Activated CD4-positive, alpha-beta T cell treated with anti-CD3 and anti-CD28 coated beads, Interleukin-2, Interleukin-6, amounts not matched to agents 100 ng/mL and 50 ng/mL, durations not matched to agents 16 hours and 8 hours (primary cell): ENCODE results near the gene METTL8.
A peak's percentile ranks its signal among the peaks of the same experiment; 100 is the strongest.

Source experiments
- DNase-seq: peaks from one replicate; pipeline ENCODE4 v3.0.0-alpha.2; 2020

Gene METTL8

DNA sequence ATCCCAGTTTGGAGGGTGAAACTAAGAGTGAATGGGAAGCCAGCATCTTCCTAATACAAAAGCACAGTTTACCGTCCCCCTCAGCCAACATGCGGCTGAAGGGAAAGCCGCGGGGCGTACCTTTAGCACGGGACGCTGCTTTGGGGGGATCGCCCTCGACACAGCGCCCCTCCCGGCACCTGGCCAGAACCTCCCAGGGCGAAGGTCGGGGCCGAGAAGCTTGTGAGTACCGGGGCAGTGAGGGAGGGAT, at the start of gene METTL8:
Gene METTL8 (minus strand): TSS at position 228 of the 250 bp plus-strand sequence. CDS start 41,805 bp downstream, outside the sequence.
- no peak for DNase-seq

DNA sequence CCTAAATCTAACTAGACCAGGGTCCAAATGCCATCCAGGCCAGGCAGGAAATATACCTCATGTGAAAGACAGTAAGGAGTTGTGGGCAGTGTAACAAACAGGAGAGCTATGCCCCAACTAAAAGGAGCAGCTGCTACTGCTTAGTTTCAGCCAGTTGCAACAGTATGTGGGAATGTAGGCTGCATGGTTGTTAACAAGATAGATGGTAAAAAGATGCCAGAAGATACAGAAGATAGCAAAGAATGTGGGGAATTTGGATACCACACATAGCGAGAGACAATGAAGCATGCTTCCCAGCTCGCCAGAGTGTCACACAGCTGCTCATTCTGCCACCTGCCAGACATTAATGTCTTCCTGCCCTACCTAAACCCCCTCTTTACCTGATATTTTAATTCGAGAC, 49.1 kb upstream of the METTL8 start:
- no peak for DNase-seq

DNA sequence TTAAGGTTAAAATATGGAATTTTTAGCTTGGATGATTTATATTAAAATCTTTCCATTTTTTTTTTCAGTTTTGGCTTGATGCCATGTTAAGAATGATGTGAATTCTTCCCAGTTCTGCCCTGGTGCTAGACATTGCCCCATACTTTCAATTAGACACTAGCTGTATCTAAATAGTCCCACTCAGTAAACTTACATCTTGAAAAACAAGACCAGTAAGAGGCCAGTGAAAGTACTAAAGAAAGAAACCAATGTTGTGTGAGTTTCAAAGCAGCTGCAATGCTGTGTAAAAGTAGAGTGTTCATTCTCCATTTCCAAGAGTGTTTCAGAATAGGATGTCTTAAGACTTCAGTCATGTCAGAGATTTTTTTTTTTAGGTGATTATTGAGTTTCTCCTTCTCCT, 48.5 kb upstream of the METTL8 start:
- no peak for DNase-seq

DNA sequence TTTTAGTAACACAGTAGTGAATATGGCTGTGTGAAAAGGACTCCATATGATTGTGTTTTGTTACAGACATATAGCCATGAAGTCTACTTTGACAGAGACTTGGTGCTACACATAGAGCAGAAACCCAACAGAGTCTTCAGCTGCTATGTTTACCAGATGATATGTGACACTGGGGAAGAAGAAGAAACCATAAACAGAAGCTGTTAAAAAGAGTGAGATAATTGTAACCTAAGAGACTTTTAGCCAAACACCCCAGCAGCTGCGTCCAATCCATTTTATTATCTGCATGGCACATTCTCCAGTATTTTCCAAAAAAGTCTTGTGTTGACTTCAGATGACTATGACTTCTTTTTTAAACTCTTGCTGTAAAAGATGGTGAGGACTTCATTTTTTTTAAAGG, 47.1 kb upstream of the METTL8 start:
- DNase-seq, result no peak

DNA sequence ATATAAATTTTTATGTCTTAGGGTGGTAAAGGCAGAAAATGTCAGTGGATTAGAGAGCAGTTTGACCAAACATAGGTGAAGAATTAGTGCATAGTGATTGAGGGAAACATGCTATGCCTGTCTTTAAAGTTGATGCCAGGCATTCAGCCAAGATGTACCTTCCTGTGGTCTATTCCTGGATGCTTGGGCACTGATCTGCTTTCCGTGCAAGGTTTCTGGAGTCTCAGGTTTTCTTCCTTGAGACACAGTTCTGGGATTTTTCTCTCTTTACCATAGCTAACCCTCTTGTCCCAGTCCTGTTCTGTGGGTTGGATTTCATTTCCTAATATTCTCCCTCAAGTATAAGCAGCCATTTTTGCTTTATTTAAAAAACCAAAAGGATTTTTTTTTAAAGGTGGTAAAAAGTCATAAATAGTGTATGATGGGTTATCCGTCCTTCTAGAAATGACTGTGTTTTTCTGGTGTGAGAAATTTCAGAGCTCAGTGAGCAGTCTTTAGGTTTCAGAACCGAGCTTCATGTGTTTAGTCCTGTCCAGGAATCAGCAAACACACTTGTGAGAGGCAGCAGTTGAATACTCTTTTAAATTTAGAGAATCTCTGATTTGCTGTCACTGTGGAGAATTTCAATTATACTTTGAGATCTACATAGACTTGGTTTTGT, 45.5 kb upstream of the METTL8 start:
- peak; percentile 62 for DNase-seq

DNA sequence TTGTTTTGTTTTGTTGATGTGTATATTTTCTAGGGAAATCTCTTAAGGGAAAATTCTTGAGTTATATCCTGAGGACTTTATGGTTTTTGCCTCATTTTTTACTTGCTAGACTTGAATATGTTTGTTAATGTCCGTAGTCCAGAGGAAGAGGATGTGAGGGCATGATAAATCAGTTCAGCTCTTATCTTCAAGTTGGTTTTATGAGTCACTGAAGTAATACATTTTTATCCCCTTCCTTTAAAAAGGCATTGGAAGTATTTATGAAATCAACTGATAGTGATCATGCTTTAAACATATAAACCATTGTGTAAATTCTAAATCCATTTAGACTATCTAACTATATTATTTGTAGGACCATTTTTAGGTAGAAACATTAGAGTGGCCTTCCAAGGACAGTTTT, 44.6 kb upstream of the METTL8 start:
- DNase-seq, result no peak

GRCh38 chr2:171475979-171476378, 42.2 kb upstream of the METTL8 start:
- DNase-seq, result no peak

- no peak for DNase-seq
These were observed 36.3 kb upstream of the METTL8 start for GRCh38 chr2:171470129-171470528.

- DNase-seq, result no peak
These were observed 35.4 kb upstream of the METTL8 start for GRCh38 chr2:171469176-171469575.

- DNase-seq, result no peak
These were observed 26.7 kb upstream of the METTL8 start for GRCh38 chr2:171460537-171460936.

GRCh38 chr2:171459498-171459897, 25.7 kb upstream of the METTL8 start:
- no peak for DNase-seq

GRCh38 chr2:171452773-171453172, 19.0 kb upstream of the METTL8 start:
- no peak for DNase-seq

- DNase-seq, result no peak
These were observed 17.3 kb upstream of the METTL8 start for GRCh38 chr2:171451074-171451473.

- peak; percentile 4 for DNase-seq
These were observed 13.9 kb upstream of the METTL8 start for GRCh38 chr2:171447675-171448074.

- DNase-seq, result no peak
These were observed 7.7 kb upstream of the METTL8 start for GRCh38 chr2:171441470-171441869.

DNA sequence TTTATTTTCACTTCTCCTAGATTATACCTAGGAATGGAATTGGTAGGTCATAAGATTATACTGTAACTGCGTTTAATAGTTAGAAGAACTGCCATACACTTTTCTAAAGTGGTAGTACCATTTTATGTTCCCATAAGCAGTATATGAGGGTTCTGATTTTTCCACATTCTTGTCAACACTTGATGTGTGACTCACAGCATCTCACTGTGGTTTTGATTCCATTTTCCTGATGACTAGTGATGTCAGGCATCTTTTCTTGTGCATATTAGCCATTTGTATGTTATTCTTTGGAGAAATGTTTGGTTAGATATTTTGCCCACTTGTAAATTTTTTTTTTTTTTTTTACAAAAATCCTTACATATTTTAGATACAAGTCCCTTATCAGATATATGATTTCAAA, 2.5 kb upstream of the METTL8 start:
- peak; percentile 30 for DNase-seq

- DNase-seq, result peak; percentile 98
These were observed 511 bp upstream of the METTL8 start, which contains the start of gene DCAF17 for GRCh38 chr2:171434013-171434989. TSS of gene DCAF17 (plus strand) at chr2:171434226. CDS start at chr2:171434578, 352 bp downstream.

DNA sequence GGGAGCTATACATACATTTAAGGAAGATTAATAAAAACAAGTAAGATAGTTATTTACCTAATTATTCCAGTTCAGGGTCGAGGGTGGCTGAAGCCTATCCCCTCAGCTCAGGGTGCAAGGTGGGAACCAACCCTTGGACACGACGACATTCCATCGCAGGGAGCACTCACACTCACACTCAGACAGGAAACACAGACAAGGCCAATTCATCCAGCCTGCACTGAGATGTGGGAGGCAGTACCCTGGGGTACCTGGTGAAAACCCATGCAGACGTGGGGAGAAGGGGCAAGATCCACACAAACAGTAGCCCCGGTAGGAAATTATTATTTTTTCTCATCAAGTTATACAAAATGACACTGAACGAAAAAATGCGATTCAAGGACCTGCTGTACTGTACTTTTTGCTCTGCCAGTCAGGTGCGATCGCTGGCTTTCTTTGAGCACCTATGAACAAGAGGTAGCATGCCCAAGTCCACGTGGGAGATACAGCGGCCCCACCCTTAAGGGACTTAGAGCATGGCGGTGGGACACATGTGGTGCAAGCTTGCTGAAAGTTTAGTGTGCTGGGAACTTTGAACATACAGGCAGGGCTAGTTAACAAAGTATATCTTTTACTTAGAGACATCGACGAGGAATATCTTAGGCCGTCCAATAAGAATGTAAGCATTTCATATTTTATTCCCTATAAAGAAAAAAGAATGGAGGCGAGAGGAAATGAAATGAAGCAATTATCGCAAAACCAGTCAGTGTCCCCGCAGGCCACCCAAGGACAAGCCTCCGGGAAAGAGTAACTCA, 624 bp downstream of the METTL8 start:
- DNase-seq, result peak; percentile 65

- peak; percentile 16 for DNase-seq
These were observed 1.4 kb downstream of the METTL8 start for GRCh38 chr2:171432206-171432968.

GRCh38 chr2:171431677-171432167, 2.1 kb downstream of the METTL8 start:
- DNase-seq, result no peak

DNA sequence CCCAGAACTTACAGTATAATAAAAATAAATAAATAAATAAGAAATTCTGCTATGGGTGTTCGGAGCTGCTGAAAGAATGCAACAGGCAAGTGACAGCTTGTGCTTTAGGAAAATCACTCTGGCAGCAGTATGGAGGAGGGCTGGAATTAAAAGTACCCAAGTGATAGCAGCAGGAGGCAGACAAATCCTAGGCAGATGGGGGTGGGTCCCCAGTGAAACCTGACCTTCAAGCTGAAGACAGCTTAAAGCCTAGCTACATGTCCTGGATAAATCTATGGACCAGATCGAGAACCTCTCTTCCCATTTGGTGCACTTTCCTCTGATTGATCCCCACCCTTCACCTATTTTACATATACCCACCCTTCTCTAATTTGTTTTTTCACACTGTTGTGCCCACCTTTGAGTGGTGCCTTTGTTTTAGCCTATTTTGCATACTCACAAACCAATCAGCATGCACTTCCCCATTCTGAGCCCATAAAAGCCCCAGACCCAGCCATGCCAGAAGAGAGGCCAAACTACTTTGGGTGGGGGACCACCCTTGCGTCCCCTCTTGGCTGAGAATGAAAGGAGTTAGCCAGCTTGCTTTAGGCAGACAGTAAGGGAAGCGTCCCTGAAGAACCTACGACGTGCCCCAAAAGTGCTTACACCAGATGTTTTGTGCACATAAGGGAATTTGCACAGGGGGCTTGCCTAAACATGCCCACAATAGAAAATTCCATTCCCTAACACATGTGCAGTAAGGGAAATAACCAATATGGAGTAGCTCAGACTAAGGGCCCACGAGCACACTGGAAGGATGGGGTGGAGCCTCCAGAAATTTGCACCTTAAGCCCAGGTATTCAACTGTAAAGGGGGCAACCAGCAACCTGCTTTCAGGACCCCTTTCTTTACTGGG, 3.0 kb downstream of the METTL8 start:
- no peak for DNase-seq
